OCI-LY7 (cell line): ENCODE measurements around the gene KLK3.

ENCODE experiments used
- CTCF ChIP-seq: fragments of 200-600 bp; sonication (generic); conservative IDR thresholded peaks from 2 replicates; pipeline ENCODE4 v1.5.1; 2014; ENCODE audit warnings: mild to moderate bottlenecking, antibody characterized with exemption, low read length, moderate library complexity, mixed read lengths
- EZH2phosphoT487 ChIP-seq: fragments of 200-600 bp; sonication (generic); IDR thresholded peaks from 2 replicates; pipeline ENCODE4 v1.6.1; 2018; ENCODE audit warnings: low read depth, borderline replicate concordance, mild to moderate bottlenecking, mixed run types, antibody characterized with exemption, low read length, moderate library complexity, mixed read lengths

- TF ChIP-seq CTCF (no peak), EZH2phosphoT487 (no peak)
These were observed 18.0 kb upstream of the KLK3 start for GRCh38 chr19:50836543-50837195.
